Stomach (tissue), 4 donors: Measurements from ENCODE around the gene NFIC.

Source experiments
- CTCF ChIP-seq, 7 experiments: fragments of 450-650 bp in 4 of 7; fragments of 200-600 bp in 3 of 7; sonication (generic) in 3 of 7; IDR thresholded peaks; one replicate each; pipeline ENCODE4 v1.5.1; 2016 to 2019; ENCODE audit warnings: antibody characterized with exemption in 7 of 7, control low read depth in 2 of 7, mild to moderate bottlenecking in 1 of 7
- POLR2A ChIP-seq, 4 donors: fragments of 450-650 bp; IDR thresholded peaks; one replicate each; pipeline ENCODE4 v1.6.1; 2016; ENCODE audit warnings: antibody characterized with exemption in 4 of 4, control low read depth in 2 of 4, mild to moderate bottlenecking in 1 of 4, moderate library complexity in 1 of 4
- POLR2AphosphoS5 ChIP-seq, 3 donors: sonication (generic); formaldehyde crosslinking; IDR thresholded peaks; one replicate each; pipeline ENCODE4 v1.6.1; 2016; ENCODE audit warnings: antibody characterized with exemption in 3 of 3

- TF ChIP-seq CTCF (IDR thresholded peaks at IDR 0.05) (no peak), POLR2AphosphoS5 (IDR thresholded peaks at IDR 0.05) (peak in 2 of 3 donors; percentile 18 to 34), POLR2A (IDR thresholded peaks at IDR 0.05) (no peak)
Observed at GRCh38 chr19:3386447-3387234, 20.3 kb downstream of the NFIC start.
